Transverse colon (tissue), 4 donors: Measurements from ENCODE around the gene KNCN.

Source experiments
- POLR2AphosphoS5 ChIP-seq, 3 donors: sonication (generic); formaldehyde crosslinking; IDR thresholded peaks; one replicate each; pipeline ENCODE4 v1.6.1; 2016; ENCODE audit warnings: antibody characterized with exemption in 3 of 3
- TF ChIP-seq, protein P1 (sequence below), 5 experiments: fragments of 200-600 bp in 3 of 5; fragments of 450-650 bp in 2 of 5; sonication (generic) in 3 of 5; IDR thresholded peaks; 1 replicate in 2 of 5; 2 replicates in 3 of 5; pipeline ENCODE4 v1.5.1; 2016 to 2017; ENCODE audit warnings: antibody characterized with exemption in 5 of 5, inconsistent platforms in 3 of 5, mild to moderate bottlenecking in 2 of 5, moderate library complexity in 1 of 5

GRCh38 chr1:46556822-46557221, 5.4 kb upstream of the KNCN start:
- no peak for TF ChIP-seq POLR2AphosphoS5 (IDR thresholded peaks at IDR 0.05)
- TF ChIP-seq, protein P1, sequence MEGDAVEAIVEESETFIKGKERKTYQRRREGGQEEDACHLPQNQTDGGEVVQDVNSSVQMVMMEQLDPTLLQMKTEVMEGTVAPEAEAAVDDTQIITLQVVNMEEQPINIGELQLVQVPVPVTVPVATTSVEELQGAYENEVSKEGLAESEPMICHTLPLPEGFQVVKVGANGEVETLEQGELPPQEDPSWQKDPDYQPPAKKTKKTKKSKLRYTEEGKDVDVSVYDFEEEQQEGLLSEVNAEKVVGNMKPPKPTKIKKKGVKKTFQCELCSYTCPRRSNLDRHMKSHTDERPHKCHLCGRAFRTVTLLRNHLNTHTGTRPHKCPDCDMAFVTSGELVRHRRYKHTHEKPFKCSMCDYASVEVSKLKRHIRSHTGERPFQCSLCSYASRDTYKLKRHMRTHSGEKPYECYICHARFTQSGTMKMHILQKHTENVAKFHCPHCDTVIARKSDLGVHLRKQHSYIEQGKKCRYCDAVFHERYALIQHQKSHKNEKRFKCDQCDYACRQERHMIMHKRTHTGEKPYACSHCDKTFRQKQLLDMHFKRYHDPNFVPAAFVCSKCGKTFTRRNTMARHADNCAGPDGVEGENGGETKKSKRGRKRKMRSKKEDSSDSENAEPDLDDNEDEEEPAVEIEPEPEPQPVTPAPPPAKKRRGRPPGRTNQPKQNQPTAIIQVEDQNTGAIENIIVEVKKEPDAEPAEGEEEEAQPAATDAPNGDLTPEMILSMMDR (IDR thresholded peaks at IDR 0.05) = no peak
